NCI-H526 (cell line): ENCODE results near the gene DDC.

Experiments used
- DNase-seq, 2 experiments: peaks; one replicate each; lab custom pipeline; 2025; lab: John Stamatoyannopoulos, UW

DDC gene

DNA sequence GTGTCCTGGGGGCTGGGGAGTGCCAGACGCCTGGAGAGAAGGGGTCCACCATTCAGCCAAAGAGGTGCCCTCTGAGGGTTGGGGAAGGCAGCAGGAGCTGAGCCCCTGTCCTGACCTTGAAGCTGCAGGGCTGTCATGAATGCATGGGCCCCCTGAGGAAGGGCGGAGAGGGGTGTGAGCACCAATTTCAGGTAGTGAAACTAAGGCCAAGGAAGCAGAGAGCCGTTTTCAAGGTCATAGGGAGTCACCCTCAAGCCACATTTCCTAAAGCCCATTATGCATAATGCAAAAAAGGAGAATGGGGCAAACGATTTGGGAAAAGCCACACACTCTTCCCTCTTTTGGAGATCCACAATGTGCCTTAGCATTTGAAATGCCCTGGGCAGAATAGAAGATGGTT lies 152.2 kb downstream of the DDC start:
- no peak for DNase-seq

- no peak for DNase-seq
Measured at GRCh38 chr7:50411332-50411731, 153.9 kb downstream of the DDC start.

GRCh38 chr7:50409856-50410745 lies 155.1 kb downstream of the DDC start:
- no peak for DNase-seq
